GM23248 (cell line): ENCODE measurements around the gene KCNQ1OT1. TPM values are rescaled to one million over a fixed set of nuclear protein-coding genes. Genes with fewer than 3 reads are reported as not detected.

Source experiments
- DNase-seq: peaks from one replicate; pipeline ENCODE4 v3.0.0-alpha.2; 2015
- H2AFZ ChIP-seq: fragments of 200-600 bp; sonication (generic); 2 replicates; pipeline ENCODE4 v1.6.1; 2016; ENCODE audit warnings: antibody characterized with exemption
- H3F3A ChIP-seq: fragments of 200-600 bp; sonication (generic); 2 replicates; pipeline ENCODE4 v1.6.1; 2016; ENCODE audit warnings: mild to moderate bottlenecking, antibody characterized with exemption, mixed run types; ENCODE audit not compliant: insufficient read depth
- H3K27ac ChIP-seq: fragments of 200-600 bp; sonication (generic); 2 replicates; pipeline ENCODE4 v1.5.1; 2016; ENCODE audit warnings: mild to moderate bottlenecking
- H3K27me3 ChIP-seq: fragments of 200-600 bp; sonication (generic); replicated peaks from 2 replicates; pipeline ENCODE4 v1.6.1; 2016; ENCODE audit warnings: mild to moderate bottlenecking; ENCODE audit not compliant: insufficient read depth
- H3K36me3 ChIP-seq: fragments of 200-600 bp; sonication (generic); 2 replicates; pipeline ENCODE4 v1.6.1; 2016; ENCODE audit warnings: low read depth, mild to moderate bottlenecking
- H3K4me1 ChIP-seq: fragments of 200-600 bp; sonication (generic); 2 replicates; pipeline ENCODE4 v1.6.1; 2016; ENCODE audit warnings: mild to moderate bottlenecking; ENCODE audit not compliant: insufficient read depth
- H3K4me2 ChIP-seq: fragments of 200-600 bp; sonication (generic); one replicate; pipeline ENCODE4 v1.6.1; 2016; ENCODE audit warnings: mild to moderate bottlenecking; ENCODE audit not compliant: unreplicated experiment
- H3K4me3 ChIP-seq: fragments of 200-600 bp; sonication (generic); 2 replicates; pipeline ENCODE4 v1.5.1; 2016; ENCODE audit warnings: mild to moderate bottlenecking
- H3K79me2 ChIP-seq: fragments of 200-600 bp; sonication (generic); 2 replicates; pipeline ENCODE4 v1.6.1; 2016; ENCODE audit warnings: mild to moderate bottlenecking; ENCODE audit not compliant: insufficient read depth
- H3K9ac ChIP-seq: fragments of 200-600 bp; sonication (generic); 2 replicates; pipeline ENCODE4 v1.6.1; 2016; ENCODE audit warnings: mild to moderate bottlenecking
- H3K9me2 ChIP-seq: fragments of 200-600 bp; sonication (generic); 2 replicates; pipeline ENCODE4 v1.6.1; 2016; ENCODE audit warnings: mixed run types, mild to moderate bottlenecking, moderate library complexity; ENCODE audit not compliant: insufficient read depth
- H3K9me3 ChIP-seq: fragments of 200-600 bp; sonication (generic); one replicate; pipeline ENCODE4 v1.6.1; 2017; ENCODE audit warnings: low read depth
- H4K20me1 ChIP-seq: fragments of 200-600 bp; sonication (generic); 2 replicates; pipeline ENCODE4 v1.6.0; 2016; ENCODE audit not compliant: insufficient read depth
- EZH2 ChIP-seq: fragments of 200-600 bp; sonication (generic); IDR thresholded peaks from 2 replicates; pipeline ENCODE4 v1.6.1; 2018; ENCODE audit warnings: antibody characterized with exemption, mild to moderate bottlenecking; ENCODE audit not compliant: insufficient read depth, poor library complexity, severe bottlenecking
- EZH2phosphoT487 ChIP-seq: fragments of 200-600 bp; sonication (generic); IDR thresholded peaks from 2 replicates; pipeline ENCODE4 v1.6.1; 2018; ENCODE audit warnings: antibody characterized with exemption, moderate library complexity, mild to moderate bottlenecking, low read depth; ENCODE audit not compliant: insufficient read depth
- WGBS, 2 experiments: methylation state at CpG; one replicate each; pipeline ENCODE4 v1.1.6; 2015 to 2017; ENCODE audit warnings: low lambda C conversion rate in 2 of 2, low coverage in 1 of 2; ENCODE audit errors: missing lambda C conversion rate in 2 of 2; 5-methylcytosine and 5-hydroxymethylcytosine counted together
- in situ Hi-C: fragments of 300-500 bp; cut with MboI; formaldehyde crosslinking; loops from 2 replicates; pipeline ENCODE4 v1.15.0; 2020
- polyA plus RNA-seq: library from polyadenylated mRNA; unstranded; fragments of >200 nt; fragmentation: Nextera tagmentation; extraction: Ambion mirVana; gene quantifications from 2 replicates; pipeline ENCODE4 v1.2.1, GENCODE V29; 2016
- total RNA-seq: library from RNA; depleted of rRNA; stranded (reverse); fragments of >200 nt; shearing (Covaris generic); gene quantifications from 2 replicates; pipeline ENCODE4 v1.2.3, GENCODE V29; 2014

KCNQ1OT1 gene
- total and polyA plus RNA-seq, 2 experiments from 2014 or later: 0.49 to 0.86 TPM

GRCh38 chr11:2743427-2744110 is 43.8 kb upstream of the KCNQ1OT1 start:
- TF ChIP-seq EZH2: no peak
- TF ChIP-seq EZH2phosphoT487: no peak
- no peak overlapping the region for H3K4me2 ChIP-seq
- no peaks in the 10 kb centered on the region for H3K9me3 ChIP-seq
- H3K79me2 ChIP-seq: no peaks in the 10 kb centered on the region
- no peak overlapping the region for H2AFZ ChIP-seq
- no peaks in the 10 kb centered on the region for H3K9me2 ChIP-seq
- H3K4me3 ChIP-seq: no peak overlapping the region
- no peaks in the 10 kb centered on the region for H4K20me1 ChIP-seq
- no peak overlapping the region for H3K27ac ChIP-seq
- H3F3A ChIP-seq: no peaks in the 10 kb centered on the region
- H3K36me3 ChIP-seq: no peaks in the 10 kb centered on the region
- in situ Hi-C loops: no loop called here
- WGBS, 2 experiments: 85 to 87% methylated on average over 21 of the region's 21 CpGs
- no peak for DNase-seq
- H3K27me3 ChIP-seq: peaks cover 4% of the 10 kb centered on the region; the same call in 1 of the 2 replicates
- H3K4me1 ChIP-seq: peaks cover 11% of the 10 kb centered on the region
- H3K9ac ChIP-seq: no peak overlapping the region

- Histone ChIP-seq H3K36me3 (no peaks in the 10 kb centered on the region), H3K79me2 (no peaks in the 10 kb centered on the region), H3K4me3 (no peak overlapping the region), H3K9me3 (no peaks in the 10 kb centered on the region), H3K27ac (no peak overlapping the region), H3K27me3 (peaks cover 4% of the 10 kb centered on the region; the same call in 1 of the 2 replicates), H3K4me2 (no peak overlapping the region), H3K4me1 (peaks cover 11% of the 10 kb centered on the region), H3K9me2 (no peaks in the 10 kb centered on the region), H3K9ac (no peak overlapping the region), H4K20me1 (no peaks in the 10 kb centered on the region), H3F3A (no peaks in the 10 kb centered on the region), H2AFZ (no peak overlapping the region)
- TF ChIP-seq EZH2 (no peak), EZH2phosphoT487 (no peak)
- no peak for DNase-seq
- 79 to 83% methylated on average over 20 of the region's 20 CpGs for WGBS, 2 experiments
- in situ Hi-C loops: no loop called here
Observed at GRCh38 chr11:2742611-2743426, 43.0 kb upstream of the KCNQ1OT1 start.

- Histone ChIP-seq H3K4me2 (no peak overlapping the region), H3K4me1 (peaks cover 11% of the 10 kb centered on the region)
- in situ Hi-C loops: no loop called here
Observed at GRCh38 chr11:2742201-2742600, 42.4 kb upstream of the KCNQ1OT1 start.

GRCh38 chr11:2741377-2742131 is 41.8 kb upstream of the KCNQ1OT1 start:
- H3K4me2 ChIP-seq: peak overlapping the region; percentile 46
- peaks cover 4% of the 10 kb centered on the region; the same call in 1 of the 2 replicates for H3K27me3 ChIP-seq
- no peak for TF ChIP-seq EZH2
- no peak for TF ChIP-seq EZH2phosphoT487
- H3K27ac ChIP-seq: no peak overlapping the region
- no peaks in the 10 kb centered on the region for H3K9me3 ChIP-seq
- no peak overlapping the region for H3K4me3 ChIP-seq
- no peaks in the 10 kb centered on the region for H3K9me2 ChIP-seq
- H4K20me1 ChIP-seq: no peaks in the 10 kb centered on the region
- H3K9ac ChIP-seq: no peak overlapping the region
- 0 out of 2 replicates have a peak overlapping the region, but pooled peaks have one; percentile 54 for H2AFZ ChIP-seq
- 47 to 51% methylated on average over 18 of the region's 18 CpGs for WGBS, 2 experiments
- no peaks in the 10 kb centered on the region for H3K79me2 ChIP-seq
- DNase-seq: peak; percentile 74
- no peaks in the 10 kb centered on the region for H3F3A ChIP-seq
- H3K4me1 ChIP-seq: peaks cover 11% of the 10 kb centered on the region
- in situ Hi-C loops: no loop called here
- no peaks in the 10 kb centered on the region for H3K36me3 ChIP-seq

More at GRCh38 chr11:2742201-2742600, 42.4 kb upstream of the KCNQ1OT1 start:
- Histone ChIP-seq H3K9me2 (no peaks in the 10 kb centered on the region), H4K20me1 (no peaks in the 10 kb centered on the region), H3K36me3 (no peaks in the 10 kb centered on the region), H3K9me3 (no peaks in the 10 kb centered on the region), H3K27ac (no peak overlapping the region), H2AFZ (no peak overlapping the region), H3K27me3 (peaks cover 4% of the 10 kb centered on the region; the same call in 1 of the 2 replicates), H3K9ac (no peak overlapping the region), H3K79me2 (no peaks in the 10 kb centered on the region), H3F3A (no peaks in the 10 kb centered on the region), H3K4me3 (no peak overlapping the region)
- DNase-seq: no peak
- WGBS, 2 experiments: 72 to 81% methylated on average over 5 of the region's 5 CpGs
- TF ChIP-seq EZH2 (no peak), EZH2phosphoT487 (no peak)
